NCI-H2171 (cell line): ENCODE results near the gene PAFAH1B2.
A peak's percentile ranks its signal among the peaks of the same experiment; 100 is the strongest.
"Not testable (repeated sequence)": the region's sequence is repeated elsewhere in the genome, so short reads cannot be mapped to it uniquely, and the experiment has no call there.

ENCODE experiments used
- DNase-seq: peaks from one replicate; lab custom pipeline; 2025; lab: John Stamatoyannopoulos, UW

Gene PAFAH1B2

GRCh38 chr11:117143871-117144476 is at the start of gene PAFAH1B2:
PAFAH1B2 (plus strand) TSS chr11:117144287; CDS start chr11:117152448, 8,161 bp downstream.
- DNase-seq = peak; percentile 95

- DNase-seq = no peak
These were observed 49.3 kb upstream of the PAFAH1B2 start for GRCh38 chr11:117094776-117095175.

GRCh38 chr11:117095284-117096161 is 48.6 kb upstream of the PAFAH1B2 start:
- DNase-seq = peak; percentile 51

- DNase-seq = no peak
These were observed 47.7 kb upstream of the PAFAH1B2 start for GRCh38 chr11:117096201-117096991.

GRCh38 chr11:117097014-117097388 is 47.1 kb upstream of the PAFAH1B2 start:
- DNase-seq = no peak

GRCh38 chr11:117097389-117098268 is 46.5 kb upstream of the PAFAH1B2 start:
- peak; percentile 39 for DNase-seq

- peak; percentile 97 for DNase-seq
These were observed 45.5 kb upstream of the PAFAH1B2 start, which contains the start of gene SIK3 for GRCh38 chr11:117098269-117099232. SIK3 (minus strand) TSS chr11:117098428; CDS start chr11:117098415, 13 bp downstream.

- no peak for DNase-seq
These were observed 44.4 kb upstream of the PAFAH1B2 start for GRCh38 chr11:117099696-117100095.

GRCh38 chr11:117100556-117100955 is 43.5 kb upstream of the PAFAH1B2 start:
- no peak for DNase-seq

- DNase-seq = no peak
These were observed 36.1 kb upstream of the PAFAH1B2 start for GRCh38 chr11:117107701-117108590.

- no peak for DNase-seq
These were observed 33.7 kb upstream of the PAFAH1B2 start for GRCh38 chr11:117110294-117110950.

GRCh38 chr11:117112497-117112896 is 31.6 kb upstream of the PAFAH1B2 start:
- DNase-seq = not testable (repeated sequence)

GRCh38 chr11:117112939-117113338 is 31.1 kb upstream of the PAFAH1B2 start:
- DNase-seq = not testable (repeated sequence)

- DNase-seq = no peak
These were observed 26.4 kb upstream of the PAFAH1B2 start for GRCh38 chr11:117117681-117118080.

GRCh38 chr11:117121176-117121575 is 22.9 kb upstream of the PAFAH1B2 start:
- no peak for DNase-seq

- no peak for DNase-seq
These were observed 21.5 kb upstream of the PAFAH1B2 start for GRCh38 chr11:117122556-117122955.

GRCh38 chr11:117126223-117126965 is 17.7 kb upstream of the PAFAH1B2 start:
- DNase-seq = no peak
